Mesenchymal stem cell (in vitro differentiated cells and primary cell): ENCODE results near the gene TCAF2. TPM values are rescaled to one million over a fixed set of nuclear protein-coding genes. Genes with fewer than 3 reads are reported as not detected.
"Not testable (repeated sequence)": the region's sequence is repeated elsewhere in the genome, so short reads cannot be mapped to it uniquely, and the experiment has no call there.

Experiments
- DNase-seq: peaks from one replicate; pipeline ENCODE4 v3.0.0-alpha.2; 2013
- H2AFZ ChIP-seq: one replicate; pipeline ENCODE4 v1.6.1; 2013; ENCODE audit warnings: low read depth, mild to moderate bottlenecking, control low read depth, inconsistent platforms, low read length, moderate library complexity
- H2AK5ac ChIP-seq: 2 replicates; pipeline ENCODE4 v1.6.1; 2013; ENCODE audit warnings: low read length, moderate library complexity, mild to moderate bottlenecking, inconsistent platforms; ENCODE audit not compliant: severe bottlenecking
- H2BK120ac ChIP-seq: one replicate; pipeline ENCODE4 v1.6.1; 2013; ENCODE audit warnings: low read depth, mild to moderate bottlenecking, inconsistent platforms, low read length, moderate library complexity
- H2BK12ac ChIP-seq, 2 experiments: one replicate each; pipeline ENCODE4 v1.6.1; 2013; ENCODE audit warnings: inconsistent platforms in 2 of 2, low read length in 2 of 2, mild to moderate bottlenecking in 2 of 2, moderate library complexity in 2 of 2, control low read depth in 1 of 2
- H2BK15ac ChIP-seq: one replicate; pipeline ENCODE4 v1.6.1; 2013; ENCODE audit warnings: mild to moderate bottlenecking, low read depth, inconsistent platforms; ENCODE audit not compliant: poor library complexity, severe bottlenecking
- H2BK5ac ChIP-seq: 2 replicates; pipeline ENCODE4 v1.6.1; 2013; ENCODE audit warnings: low read depth, mild to moderate bottlenecking, low read length, control low read depth, inconsistent platforms; ENCODE audit not compliant: poor library complexity, severe bottlenecking
- H3K14ac ChIP-seq, 2 experiments: one replicate each; pipeline ENCODE4 v1.6.1; 2013; ENCODE audit warnings: inconsistent platforms in 2 of 2, low read length in 2 of 2, control low read depth in 1 of 2, mild to moderate bottlenecking in 1 of 2, moderate library complexity in 1 of 2
- H3K18ac ChIP-seq, 2 experiments: one replicate each; pipeline ENCODE4 v1.6.1; 2013; ENCODE audit warnings: inconsistent platforms in 2 of 2, low read length in 2 of 2, control low read depth in 1 of 2, low read depth in 1 of 2, mild to moderate bottlenecking in 1 of 2
- H3K23ac ChIP-seq, 2 experiments: one replicate each; pipeline ENCODE4 v1.6.1; 2013; ENCODE audit warnings: inconsistent platforms in 2 of 2, low read length in 2 of 2, mild to moderate bottlenecking in 2 of 2, moderate library complexity in 2 of 2, control low read depth in 1 of 2
- H3K27ac ChIP-seq: 2 replicates; pipeline ENCODE4 v1.5.1; 2013; ENCODE audit warnings: mild to moderate bottlenecking, moderate library complexity, low read length, control low read depth, inconsistent platforms; ENCODE audit not compliant: poor library complexity, severe bottlenecking
- H3K27me3 ChIP-seq, 2 experiments: 2 replicates each; pipeline versions ENCODE4 v1.6.1 to v1.7.0; 2013; ENCODE audit warnings: low read length in 2 of 2, mild to moderate bottlenecking in 2 of 2, moderate library complexity in 2 of 2, control low read depth in 1 of 2, inconsistent platforms in 1 of 2; ENCODE audit not compliant: control insufficient read depth in 1 of 2, insufficient read depth in 1 of 2
- H3K36me3 ChIP-seq, 2 experiments: 2 replicates each; pipeline versions ENCODE4 v1.6.1 to v1.7.0; 2013; ENCODE audit warnings: low read length in 2 of 2, control low read depth in 1 of 2, inconsistent platforms in 1 of 2, low read depth in 1 of 2, mild to moderate bottlenecking in 1 of 2; ENCODE audit not compliant: insufficient read depth in 2 of 2, control insufficient read depth in 1 of 2
- H3K4ac ChIP-seq, 2 experiments: one replicate each; pipeline ENCODE4 v1.6.1; 2013; ENCODE audit warnings: inconsistent platforms in 2 of 2, low read length in 2 of 2, mild to moderate bottlenecking in 2 of 2, moderate library complexity in 2 of 2, control low read depth in 1 of 2, low read depth in 1 of 2
- H3K4me1 ChIP-seq: 2 replicates; pipeline ENCODE4 v1.6.1; 2013; ENCODE audit warnings: low read depth, low read length, control low read depth; ENCODE audit not compliant: control insufficient read depth, insufficient read depth
- H3K4me2 ChIP-seq: 2 replicates; pipeline ENCODE4 v1.6.1; 2013; ENCODE audit warnings: low read length, mild to moderate bottlenecking, inconsistent platforms; ENCODE audit not compliant: poor library complexity, severe bottlenecking
- H3K4me3 ChIP-seq, 2 experiments: 2 replicates each; pipeline versions ENCODE4 v1.5.1 to v1.7.0; 2013; ENCODE audit warnings: low read length in 2 of 2, mild to moderate bottlenecking in 2 of 2, control low read depth in 1 of 2, low read depth in 1 of 2; ENCODE audit not compliant: insufficient read depth in 1 of 2
- H3K79me1 ChIP-seq: replicated peaks from 2 replicates; pipeline ENCODE4 v1.6.1; 2013; ENCODE audit warnings: mild to moderate bottlenecking, control low read depth, low read length, inconsistent platforms; ENCODE audit not compliant: poor library complexity, severe bottlenecking
- H3K9ac ChIP-seq: 2 replicates; pipeline ENCODE4 v1.7.0; 2013; ENCODE audit warnings: mild to moderate bottlenecking, low read length, moderate library complexity
- H3K9me3 ChIP-seq: 2 replicates; pipeline ENCODE4 v1.7.0; 2013; ENCODE audit warnings: mild to moderate bottlenecking, low read length; ENCODE audit not compliant: control insufficient read depth
- H4K8ac ChIP-seq: one replicate; pipeline ENCODE4 v1.6.1; 2013; ENCODE audit warnings: inconsistent platforms, mild to moderate bottlenecking, low read length, moderate library complexity
- H4K91ac ChIP-seq: one replicate; pipeline ENCODE4 v1.6.1; 2013; ENCODE audit warnings: mild to moderate bottlenecking, low read length, inconsistent platforms
- WGBS: methylation state at CpG from one replicate; pipeline ENCODE4 v1.1.7; 2013; ENCODE audit warnings: mixed read lengths; 5-methylcytosine and 5-hydroxymethylcytosine counted together
- small RNA-seq: library from polyadenylated mRNA; stranded (forward); fragments of <200 nt; extraction: miRNeasy Mini kit (QIAGEN cat#:217004); gene quantifications from one replicate; pipeline ENCODE3, GENCODE V24; 2013; ENCODE audit warnings: low read depth

TCAF2 gene

GRCh38 chr7:143650447-143650846, 29.7 kb downstream of the TCAF2 start:
- not testable (repeated sequence) for H3K4me1 ChIP-seq, H2BK120ac ChIP-seq, H3K4me2 ChIP-seq, H3K18ac ChIP-seq, H2AK5ac ChIP-seq, H2BK12ac ChIP-seq, H3K79me1 ChIP-seq, H2BK15ac ChIP-seq, H3K9me3 ChIP-seq, H3K4me3 ChIP-seq, H3K9ac ChIP-seq, H3K14ac ChIP-seq, H4K8ac ChIP-seq, DNase-seq, H3K4ac ChIP-seq, H2BK5ac ChIP-seq, H4K91ac ChIP-seq, H3K27ac ChIP-seq, H3K27me3 ChIP-seq, H3K23ac ChIP-seq, H3K36me3 ChIP-seq, H2AFZ ChIP-seq
- no CpG with 5 or more reads among the region's 8 CpGs for whole genome bisulfite sequencing

Small RNAs within 50 kb of the gene (small RNA-seq; reads per million reads assigned to genes)
- not detected for gene AC073264.2
- gene RNU6-162P = not detected
